OCI-LY7 (cell line): ENCODE data around the gene PSAPL1. TPM values are rescaled to one million over a fixed set of nuclear protein-coding genes. Genes with fewer than 3 reads are reported as not detected.

Experiments
- BruUV-seq: library from RNA; stranded (reverse); fragments of 400-500 nt; replicated peaks from 2 replicates; lab custom pipeline; 2021; lab: Mats Ljungman, UMichigan
- CTCF ChIA-PET: fragments of 300-600 bp; sonication (Branson Sonifier 250); formaldehyde crosslinking; loops from one replicate; lab custom pipeline; 2022; ENCODE audit warnings: antibody characterized with exemption; ENCODE audit not compliant: unreplicated experiment; lab: Charles Lee
- POLR2A ChIA-PET: fragments of 300-600 bp; sonication (Branson Sonifier 250); formaldehyde crosslinking; loops from one replicate; lab custom pipeline; 2022; ENCODE audit warnings: antibody characterized with exemption; lab: Charles Lee
- DNase-seq: peaks from one replicate; pipeline ENCODE4 v3.0.0-alpha.2; 2015; ENCODE audit warnings: low spot score
- H2AFZ ChIP-seq: fragments of 200-600 bp; sonication (generic), shearing (Covaris generic); 2 replicates; pipeline ENCODE4 v1.6.1; 2014; ENCODE audit warnings: mild to moderate bottlenecking, antibody characterized with exemption, low read length, moderate library complexity
- H3K27ac ChIP-seq: fragments of 200-600 bp; sonication (generic); 2 replicates; pipeline ENCODE4 v1.5.1; 2014; ENCODE audit warnings: mixed run types, low read depth, mild to moderate bottlenecking, moderate library complexity, low read length, inconsistent platforms; ENCODE audit not compliant: poor library complexity, severe bottlenecking
- H3K36me3 ChIP-seq: fragments of 200-600 bp; sonication (generic); 2 replicates; pipeline ENCODE4 v1.6.1; 2014; ENCODE audit warnings: mild to moderate bottlenecking, antibody characterized with exemption, low read length, moderate library complexity, mixed read lengths; ENCODE audit not compliant: insufficient read depth
- H3K4me1 ChIP-seq: fragments of 200-600 bp; sonication (generic); 2 replicates; pipeline ENCODE4 v1.5.1; 2014; ENCODE audit warnings: mild to moderate bottlenecking, low read length; ENCODE audit not compliant: insufficient read depth, poor library complexity, severe bottlenecking
- H3K4me2 ChIP-seq: fragments of 200-600 bp; sonication (generic); 2 replicates; pipeline ENCODE4 v1.6.1; 2014; ENCODE audit warnings: mild to moderate bottlenecking, low read length
- H3K4me3 ChIP-seq: fragments of 200-600 bp; sonication (generic); 2 replicates; pipeline ENCODE4 v1.5.1; 2014; ENCODE audit warnings: mild to moderate bottlenecking, low read depth, low read length; ENCODE audit not compliant: poor library complexity, severe bottlenecking
- H3K79me2 ChIP-seq: fragments of 200-600 bp; sonication (generic); 2 replicates; pipeline ENCODE4 v1.6.1; 2016; ENCODE audit warnings: low read depth, mild to moderate bottlenecking, low read length, moderate library complexity, mixed read lengths; ENCODE audit not compliant: insufficient read depth
- H3K9me2 ChIP-seq: fragments of 200-600 bp; sonication (generic); 2 replicates; pipeline ENCODE4 v1.6.1; 2016; ENCODE audit warnings: mild to moderate bottlenecking, low read length, mixed read lengths; ENCODE audit not compliant: insufficient read depth
- H3K9me3 ChIP-seq: fragments of 200-600 bp; sonication (generic); 2 replicates; pipeline ENCODE4 v1.6.1; 2014; ENCODE audit warnings: mild to moderate bottlenecking, mixed run types, low read length, mixed read lengths
- H4K20me1 ChIP-seq: fragments of 200-600 bp; sonication (generic); 2 replicates; pipeline ENCODE4 v1.6.1; 2014; ENCODE audit warnings: mild to moderate bottlenecking, antibody characterized with exemption, low read length, moderate library complexity, mixed read lengths; ENCODE audit not compliant: insufficient read depth
- EZH2phosphoT487 ChIP-seq: fragments of 200-600 bp; sonication (generic); IDR thresholded peaks from 2 replicates; pipeline ENCODE4 v1.6.1; 2018; ENCODE audit warnings: low read depth, borderline replicate concordance, mild to moderate bottlenecking, mixed run types, antibody characterized with exemption, low read length, moderate library complexity, mixed read lengths
- intact Hi-C: fragments of 100-400 bp; cut with micrococcal nuclease; formaldehyde crosslinking; loops from one replicate; pipeline ENCODE4 v1.10.0; 2022; ENCODE audit not compliant: unreplicated experiment
- total RNA-seq, 2 experiments: library from RNA; depleted of rRNA in 1 of 2; stranded (reverse); fragments of >200 nt in 1 of 2; shearing (Covaris generic) in 1 of 2; gene quantifications; 2 replicates each; pipeline ENCODE4 v1.2.3, GENCODE V29; 2014 to 2022
- TF ChIP-seq, protein P1 (sequence below): fragments of 200-600 bp; sonication (generic); conservative IDR thresholded peaks from 2 replicates; pipeline ENCODE4 v1.5.1; 2014; ENCODE audit warnings: mild to moderate bottlenecking, antibody characterized with exemption, low read length, moderate library complexity, mixed read lengths

Gene PSAPL1
- total RNA-seq, 2 experiments from 2014 or later, result not detected

DNA sequence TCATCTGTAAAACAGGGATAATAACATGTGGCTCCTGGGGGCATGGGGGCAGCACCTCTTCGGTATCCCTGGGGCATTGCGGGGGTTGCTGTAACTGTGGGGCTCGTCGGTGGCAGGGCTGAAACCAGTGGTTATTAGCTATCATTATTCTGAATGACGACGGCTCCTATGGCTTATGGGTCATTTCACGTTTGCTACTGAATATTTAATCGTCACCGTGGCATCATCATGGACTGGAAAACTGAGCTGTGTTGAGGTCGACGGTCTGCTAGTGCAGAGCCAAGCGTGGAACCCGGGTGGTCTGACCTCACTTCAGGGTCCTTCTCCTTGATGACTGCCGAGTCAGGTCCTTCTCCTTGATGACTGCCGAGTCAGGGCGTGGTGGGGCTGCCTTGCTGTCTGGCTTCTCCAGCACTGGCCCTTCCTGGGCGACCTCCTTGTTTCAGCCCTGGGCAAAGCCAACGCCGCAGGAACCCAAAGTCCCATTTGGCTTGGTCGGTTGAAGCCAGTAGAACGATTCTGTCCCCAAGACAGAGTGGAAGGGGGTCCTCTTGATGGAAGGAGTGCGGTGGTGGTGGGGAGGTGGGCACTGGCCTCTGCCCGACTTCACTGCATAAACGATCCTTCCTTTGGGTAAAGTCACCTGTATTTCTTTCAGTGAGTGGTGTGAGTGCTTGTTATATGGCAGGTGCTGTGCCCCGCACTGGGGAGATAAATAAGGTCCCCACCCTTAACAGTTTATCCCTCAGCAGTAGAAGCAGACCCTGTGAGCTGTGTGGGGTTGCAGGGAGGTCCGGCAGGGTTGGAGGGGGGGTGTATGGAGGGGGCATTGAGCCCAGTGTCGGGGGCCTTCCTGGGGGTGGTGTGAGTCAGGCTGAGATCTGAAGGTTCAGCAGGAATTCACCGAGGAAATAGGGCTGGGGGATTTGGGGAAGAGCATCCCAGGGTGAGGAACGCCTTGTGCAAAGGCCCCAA is 40.8 kb downstream of the PSAPL1 start:
- no peaks in the 10 kb centered on the region for H3K9me2 ChIP-seq
- no peak for TF ChIP-seq EZH2phosphoT487
- TF ChIP-seq, protein P1, sequence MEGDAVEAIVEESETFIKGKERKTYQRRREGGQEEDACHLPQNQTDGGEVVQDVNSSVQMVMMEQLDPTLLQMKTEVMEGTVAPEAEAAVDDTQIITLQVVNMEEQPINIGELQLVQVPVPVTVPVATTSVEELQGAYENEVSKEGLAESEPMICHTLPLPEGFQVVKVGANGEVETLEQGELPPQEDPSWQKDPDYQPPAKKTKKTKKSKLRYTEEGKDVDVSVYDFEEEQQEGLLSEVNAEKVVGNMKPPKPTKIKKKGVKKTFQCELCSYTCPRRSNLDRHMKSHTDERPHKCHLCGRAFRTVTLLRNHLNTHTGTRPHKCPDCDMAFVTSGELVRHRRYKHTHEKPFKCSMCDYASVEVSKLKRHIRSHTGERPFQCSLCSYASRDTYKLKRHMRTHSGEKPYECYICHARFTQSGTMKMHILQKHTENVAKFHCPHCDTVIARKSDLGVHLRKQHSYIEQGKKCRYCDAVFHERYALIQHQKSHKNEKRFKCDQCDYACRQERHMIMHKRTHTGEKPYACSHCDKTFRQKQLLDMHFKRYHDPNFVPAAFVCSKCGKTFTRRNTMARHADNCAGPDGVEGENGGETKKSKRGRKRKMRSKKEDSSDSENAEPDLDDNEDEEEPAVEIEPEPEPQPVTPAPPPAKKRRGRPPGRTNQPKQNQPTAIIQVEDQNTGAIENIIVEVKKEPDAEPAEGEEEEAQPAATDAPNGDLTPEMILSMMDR, result no peak
- no peaks in the 10 kb centered on the region for H3K79me2 ChIP-seq
- CTCF ChIA-PET, result no interaction called here
- no peak overlapping the region for H3K27ac ChIP-seq
- H4K20me1 ChIP-seq, result no peaks in the 10 kb centered on the region
- no peak for DNase-seq
- H2AFZ ChIP-seq, result no peak overlapping the region
- H3K36me3 ChIP-seq, result no peaks in the 10 kb centered on the region
- no peak overlapping the region for H3K4me3 ChIP-seq
- POLR2A ChIA-PET, result interaction anchor here (0.6 kb wide), 2 partner anchors 635 to 1271 kb away, joined by 3 read pairs; no protein-coding TSS in a partner anchor
- no peaks in the 10 kb centered on the region for H3K4me1 ChIP-seq
- intact Hi-C loops, result no loop called here
- H3K4me2 ChIP-seq, result no peak overlapping the region
- H3K9me3 ChIP-seq, result no peaks in the 10 kb centered on the region
- BruUV-seq, result no TSS peak

DNA sequence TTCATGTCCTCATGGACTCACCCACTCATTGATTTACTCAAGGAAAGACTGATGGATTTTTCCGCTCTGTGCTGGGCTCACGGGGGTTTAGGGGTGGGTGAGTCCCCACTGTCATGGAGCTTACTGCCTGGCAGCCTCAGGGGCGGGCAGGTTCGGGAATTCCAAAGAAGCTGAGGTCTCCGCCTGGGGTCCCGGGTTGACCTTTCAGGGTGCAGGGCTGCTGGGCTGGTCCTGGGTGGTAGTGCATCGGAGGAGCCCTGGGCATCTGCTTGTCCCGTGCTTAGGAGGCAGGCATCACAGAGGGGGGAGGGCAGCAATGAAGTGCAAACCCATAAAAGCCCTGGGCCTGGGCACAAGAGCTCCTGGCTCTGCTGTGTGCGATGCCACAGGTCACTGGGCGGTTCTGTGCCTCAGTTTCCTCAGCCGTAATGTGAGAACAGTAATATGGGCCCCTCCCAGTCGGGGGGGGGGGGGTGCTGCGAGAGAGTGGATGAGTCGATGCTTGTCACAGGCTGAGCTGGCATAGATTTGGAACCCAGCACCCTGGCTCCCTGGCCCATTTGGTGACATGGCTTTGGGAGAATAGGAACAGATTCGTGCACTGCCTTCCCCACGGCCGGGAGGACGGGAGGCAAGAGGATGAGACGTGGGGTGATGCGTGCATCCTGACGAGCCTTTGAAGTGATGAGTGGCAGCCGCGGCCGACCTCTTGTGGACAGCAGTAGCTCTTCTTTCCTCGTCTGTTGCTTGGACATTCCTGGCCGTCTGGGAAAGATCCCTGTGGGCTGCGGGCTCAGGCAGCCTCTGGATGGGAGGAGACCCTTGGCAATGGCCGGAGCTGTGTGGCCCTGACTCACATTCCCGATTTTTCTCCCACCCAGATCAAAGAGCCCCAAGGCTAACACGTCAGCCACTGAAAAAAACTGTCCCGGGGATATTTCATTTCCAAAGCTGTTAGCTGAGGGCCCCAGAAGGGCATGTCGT is 42.0 kb downstream of the PSAPL1 start:
- Histone ChIP-seq H3K4me3 (no peak overlapping the region), H3K4me2 (no peak overlapping the region), H3K9me2 (no peaks in the 10 kb centered on the region), H3K9me3 (no peaks in the 10 kb centered on the region), H2AFZ (no peak overlapping the region), H3K36me3 (no peaks in the 10 kb centered on the region), H3K27ac (no peak overlapping the region), H3K79me2 (no peaks in the 10 kb centered on the region), H3K4me1 (no peaks in the 10 kb centered on the region), H4K20me1 (no peaks in the 10 kb centered on the region)
- intact Hi-C loops, result no loop called here
- no TSS peak for BruUV-seq
- DNase-seq, result no peak
- no peak for TF ChIP-seq EZH2phosphoT487
- TF ChIP-seq, protein P1, result no peak
- ChIA-PET POLR2A (interaction anchor here (0.6 kb wide), 2 partner anchors 634 to 1272 kb away, joined by 3 read pairs; no protein-coding TSS in a partner anchor), CTCF (no interaction called here)
